Measurements from ENCODE around the gene IGFBP4.

IGFBP4 gene

GRCh38 chr17:40490289-40490853, 47.1 kb downstream of the IGFBP4 start:
- no peak for DNase-seq (ENCODE audit: low read depth in 2 of 2)

GRCh38 chr17:40490982-40491381, 47.7 kb downstream of the IGFBP4 start:
- no peak for DNase-seq (ENCODE audit: low read depth in 2 of 2)

- DNase-seq (ENCODE audit: low read depth in 2 of 2): no peak
Measured at GRCh38 chr17:40491486-40491885, 48.2 kb downstream of the IGFBP4 start.

GRCh38 chr17:40493697-40494096, 50.4 kb downstream of the IGFBP4 start:
- DNase-seq (ENCODE audit: low read depth in 2 of 2): no peak

- no peak for DNase-seq (ENCODE audit: low read depth in 2 of 2)
Measured at GRCh38 chr17:40495140-40495539, 51.9 kb downstream of the IGFBP4 start.

- no peak for DNase-seq (ENCODE audit: low read depth in 2 of 2)
Measured at GRCh38 chr17:40496170-40496569, 52.9 kb downstream of the IGFBP4 start.

GRCh38 chr17:40496634-40497420, 53.6 kb downstream of the IGFBP4 start:
- DNase-seq (ENCODE audit: low read depth in 2 of 2): no peak

- no peak for DNase-seq (ENCODE audit: low read depth in 2 of 2)
Measured at GRCh38 chr17:40497695-40498094, 54.4 kb downstream of the IGFBP4 start.

- no peak for DNase-seq (ENCODE audit: low read depth in 2 of 2)
Measured at GRCh38 chr17:40498281-40499084, 55.2 kb downstream of the IGFBP4 start.

- DNase-seq (ENCODE audit: low read depth in 2 of 2): no peak
Measured at GRCh38 chr17:40499551-40500189, 56.4 kb downstream of the IGFBP4 start.

GRCh38 chr17:40500190-40500589, 56.9 kb downstream of the IGFBP4 start:
- no peak for DNase-seq (ENCODE audit: low read depth in 2 of 2)

- DNase-seq (ENCODE audit: low read depth in 2 of 2): no peak
Measured at GRCh38 chr17:40500709-40501108, 57.5 kb downstream of the IGFBP4 start.

GRCh38 chr17:40501499-40501911, 58.3 kb downstream of the IGFBP4 start, which contains the start of gene TNS4:
Gene TNS4 (minus strand): TSS chr17:40501623. CDS start chr17:40496425, 5,198 bp downstream.
- DNase-seq (ENCODE audit: low read depth in 2 of 2): no peak

- no peak for DNase-seq (ENCODE audit: low read depth in 2 of 2)
Measured at GRCh38 chr17:40502716-40503115, 59.5 kb downstream of the IGFBP4 start.

GRCh38 chr17:40503154-40503553, 59.9 kb downstream of the IGFBP4 start:
- DNase-seq (ENCODE audit: low read depth in 2 of 2): no peak

GRCh38 chr17:40506786-40507185, 63.5 kb downstream of the IGFBP4 start:
- DNase-seq (ENCODE audit: low read depth in 2 of 2): no peak
